ENCODE results near the gene ZFR2. TPM values are rescaled to one million over a fixed set of nuclear protein-coding genes. Genes with fewer than 3 reads are reported as not detected.

The ZFR2 gene
- total RNA-seq, 3 donors from 2014 or later = 0.66 TPM; not detected in 2

DNA sequence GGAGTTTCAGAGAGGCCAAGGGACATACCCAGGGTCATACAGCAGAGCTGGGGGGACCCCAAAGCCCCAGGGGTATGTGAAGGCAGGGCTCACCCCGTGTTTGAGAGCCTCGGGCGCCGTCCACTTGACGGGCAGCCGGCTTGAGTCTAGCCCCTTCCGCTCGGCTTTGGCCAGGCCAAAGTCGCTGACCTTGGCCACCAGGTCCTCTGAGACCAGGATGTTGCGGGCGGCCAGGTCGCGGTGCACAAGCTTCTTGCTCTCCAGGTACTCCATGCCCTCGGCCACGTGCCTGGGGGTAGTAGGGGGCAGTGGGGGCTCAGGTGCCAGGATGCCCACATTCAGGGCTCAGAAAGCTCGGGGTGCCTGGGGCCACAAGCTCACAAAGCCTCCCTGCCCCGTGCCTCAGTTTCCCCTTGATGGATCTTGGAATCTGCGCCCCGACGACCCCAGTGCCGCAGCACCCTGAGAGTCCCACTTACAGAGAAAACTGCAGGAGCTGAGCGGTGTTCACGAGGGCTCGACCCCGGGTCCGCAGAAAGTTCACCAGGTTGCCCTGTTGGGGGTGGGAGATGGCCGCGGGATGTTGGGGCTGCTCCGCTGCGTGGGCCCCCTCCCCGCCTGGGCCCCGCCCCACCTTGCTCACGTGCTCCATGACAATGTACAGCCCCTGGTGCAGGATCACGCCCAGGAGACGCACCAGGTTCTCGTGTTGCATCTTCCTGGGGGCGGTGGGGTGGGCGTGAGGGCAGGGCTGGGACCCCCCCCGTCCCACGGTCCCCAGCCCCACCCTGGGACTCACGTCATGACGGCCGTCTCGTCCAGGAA lies 89.7 kb downstream of the ZFR2 start:
- Histone ChIP-seq H3K4me1 (ENCODE audit: low read depth) (no peaks in the 10 kb centered on the region), H3K9me3 (peaks cover 21% of the 10 kb centered on the region), H3K36me3 (ENCODE audit: low read depth) (no peaks in the 10 kb centered on the region), H3K4me3 (no peak overlapping the region)
- ATAC-seq = no peak
- intact Hi-C loops (cut with DNase I, micrococcal nuclease) = no loop called here
- DNase-seq = no peak
- TF ChIP-seq, protein P1, sequence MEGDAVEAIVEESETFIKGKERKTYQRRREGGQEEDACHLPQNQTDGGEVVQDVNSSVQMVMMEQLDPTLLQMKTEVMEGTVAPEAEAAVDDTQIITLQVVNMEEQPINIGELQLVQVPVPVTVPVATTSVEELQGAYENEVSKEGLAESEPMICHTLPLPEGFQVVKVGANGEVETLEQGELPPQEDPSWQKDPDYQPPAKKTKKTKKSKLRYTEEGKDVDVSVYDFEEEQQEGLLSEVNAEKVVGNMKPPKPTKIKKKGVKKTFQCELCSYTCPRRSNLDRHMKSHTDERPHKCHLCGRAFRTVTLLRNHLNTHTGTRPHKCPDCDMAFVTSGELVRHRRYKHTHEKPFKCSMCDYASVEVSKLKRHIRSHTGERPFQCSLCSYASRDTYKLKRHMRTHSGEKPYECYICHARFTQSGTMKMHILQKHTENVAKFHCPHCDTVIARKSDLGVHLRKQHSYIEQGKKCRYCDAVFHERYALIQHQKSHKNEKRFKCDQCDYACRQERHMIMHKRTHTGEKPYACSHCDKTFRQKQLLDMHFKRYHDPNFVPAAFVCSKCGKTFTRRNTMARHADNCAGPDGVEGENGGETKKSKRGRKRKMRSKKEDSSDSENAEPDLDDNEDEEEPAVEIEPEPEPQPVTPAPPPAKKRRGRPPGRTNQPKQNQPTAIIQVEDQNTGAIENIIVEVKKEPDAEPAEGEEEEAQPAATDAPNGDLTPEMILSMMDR (IDR thresholded peaks at IDR 0.05) = no peak

DNA sequence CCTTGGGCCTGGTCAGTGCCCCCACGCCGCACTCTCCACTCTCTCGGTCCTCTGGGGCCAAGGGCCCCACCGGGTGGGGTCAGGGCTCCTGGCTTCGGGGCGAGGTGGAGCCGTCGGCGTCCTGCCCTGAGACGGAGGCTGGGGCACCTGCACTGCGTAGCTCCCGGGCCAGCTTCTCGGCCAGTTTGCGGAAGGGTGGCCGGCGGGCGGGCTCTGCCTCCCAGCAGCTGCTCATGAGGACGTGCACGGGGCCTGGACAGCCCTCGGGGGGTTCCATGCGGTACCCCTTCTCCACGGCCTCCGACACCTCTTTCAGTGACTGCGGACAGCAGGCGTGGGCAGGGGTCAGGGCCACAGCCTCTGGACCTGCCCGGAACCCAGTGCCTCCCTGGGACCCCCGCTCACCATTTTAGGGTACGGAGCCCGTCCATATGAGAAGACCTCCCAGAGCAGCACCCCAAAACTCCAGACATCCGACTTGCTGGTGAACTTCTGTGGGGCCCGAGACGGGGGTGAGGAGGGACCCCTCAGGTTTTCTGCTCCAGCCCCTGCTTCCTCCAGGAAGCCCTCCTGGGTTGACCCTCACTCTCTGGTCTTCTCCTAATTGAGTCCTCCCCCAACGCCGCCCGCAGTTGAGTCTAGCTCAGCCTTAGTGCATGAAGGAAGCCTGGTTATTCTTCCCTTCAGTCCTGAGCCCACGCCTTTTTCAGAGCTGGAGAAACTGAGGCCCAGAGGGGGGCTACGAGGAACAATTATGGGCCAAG lies 90.6 kb downstream of the ZFR2 start:
- Histone ChIP-seq H3K4me1 (ENCODE audit: low read depth) (no peaks in the 10 kb centered on the region), H3K4me3 (no peak overlapping the region), H3K9me3 (peaks cover 21% of the 10 kb centered on the region), H3K36me3 (ENCODE audit: low read depth) (no peaks in the 10 kb centered on the region)
- ATAC-seq (no peak), DNase-seq (no peak)
- intact Hi-C loops (cut with DNase I, micrococcal nuclease) = no loop called here
- TF ChIP-seq, protein P1 (IDR thresholded peaks at IDR 0.05) = no peak

- Histone ChIP-seq H3K9me3 (peaks cover 11% of the 10 kb centered on the region), H3K36me3 (ENCODE audit: low read depth) (no peaks in the 10 kb centered on the region), H3K4me3 (no peak overlapping the region), H3K4me1 (ENCODE audit: low read depth) (no peaks in the 10 kb centered on the region)
- intact Hi-C loops (cut with DNase I, micrococcal nuclease) = no loop called here
- ATAC-seq (no peak), DNase-seq (no peak)
- TF ChIP-seq, protein P1 (IDR thresholded peaks at IDR 0.05) = no peak
These were observed 92.3 kb downstream of the ZFR2 start for GRCh38 chr19:3776479-3777040.

GRCh38 chr19:3775831-3776230 lies 93.0 kb downstream of the ZFR2 start:
- no peak for ATAC-seq
- TF ChIP-seq, protein P1 (IDR thresholded peaks at IDR 0.05) = no peak
- Histone ChIP-seq H3K36me3 (ENCODE audit: low read depth) (no peaks in the 10 kb centered on the region), H3K4me3 (no peak overlapping the region), H3K9me3 (peaks cover 4% of the 10 kb centered on the region), H3K4me1 (ENCODE audit: low read depth) (no peaks in the 10 kb centered on the region)
- no peak for DNase-seq
- intact Hi-C loops (cut with DNase I, micrococcal nuclease) = no loop called here

- no peak for DNase-seq
- H3K9me3 ChIP-seq = no peaks in the 10 kb centered on the region
- no peaks in the 10 kb centered on the region for H3K4me1 ChIP-seq (ENCODE audit: low read depth)
- intact Hi-C loops (cut with DNase I, micrococcal nuclease) = no loop called here
- no peak overlapping the region for H3K4me3 ChIP-seq
- H3K36me3 ChIP-seq (ENCODE audit: low read depth) = no peaks in the 10 kb centered on the region
- no peak for ATAC-seq
- TF ChIP-seq, protein P1 (IDR thresholded peaks at IDR 0.05) = no peak
These were observed 93.5 kb downstream of the ZFR2 start for GRCh38 chr19:3775374-3775711.
